Activated naive CD4-positive, alpha-beta T cell treated with anti-CD3 and anti-CD28 coated beads, Interleukin-2, amount 50 U/mL, for 24 hours (primary cell): ENCODE measurements around the gene JPT1.

ENCODE experiments used
- H3K27ac Mint-ChIP-seq: one replicate; pipeline ENCODE4 v1.8.0; 2021; ENCODE audit warnings: mild to moderate bottlenecking, mixed read lengths
- H3K27me3 Mint-ChIP-seq: one replicate; pipeline ENCODE4 v1.8.0; 2021; ENCODE audit warnings: mixed read lengths
- H3K36me3 Mint-ChIP-seq: one replicate; pipeline ENCODE4 v1.8.0; 2021; ENCODE audit warnings: mixed read lengths
- H3K4me1 Mint-ChIP-seq: one replicate; pipeline ENCODE4 v1.8.0; 2021; ENCODE audit warnings: mixed read lengths
- H3K4me3 Mint-ChIP-seq: one replicate; pipeline ENCODE4 v1.8.0; 2021; ENCODE audit warnings: mild to moderate bottlenecking, mixed read lengths
- H3K9me3 Mint-ChIP-seq: one replicate; pipeline ENCODE4 v1.8.0; 2021; ENCODE audit warnings: mixed read lengths

Gene JPT1

GRCh38 chr17:75087558-75088453, 66.5 kb downstream of the JPT1 start, which contains the start of gene SLC16A5:
TSS of gene SLC16A5 (plus strand) at chr17:75087954. CDS start at chr17:75093637, 5,683 bp downstream.
- Mint-ChIP-seq H3K36me3 (no peaks in the 10 kb centered on the region), H3K27ac (peak within 1 kb of the TSS; percentile 86), H3K9me3 (no peaks in the 10 kb centered on the region), H3K4me1 (peaks cover 59% of the 10 kb centered on the region), H3K4me3 (peak within 1 kb of the TSS; percentile 80), H3K27me3 (no peaks in the 10 kb centered on the region)

GRCh38 chr17:75087182-75087557, 67.1 kb downstream of the JPT1 start:
- Mint-ChIP-seq H3K27me3 (no peaks in the 10 kb centered on the region), H3K36me3 (no peaks in the 10 kb centered on the region), H3K9me3 (no peaks in the 10 kb centered on the region), H3K27ac (peak overlapping the region; percentile 3), H3K4me3 (peak overlapping the region; percentile 37), H3K4me1 (peaks cover 56% of the 10 kb centered on the region)

- H3K27ac Mint-ChIP-seq, result peak overlapping the region; percentile 3
- peaks cover 52% of the 10 kb centered on the region for H3K4me1 Mint-ChIP-seq
- H3K36me3 Mint-ChIP-seq, result no peaks in the 10 kb centered on the region
- H3K9me3 Mint-ChIP-seq, result no peaks in the 10 kb centered on the region
- H3K27me3 Mint-ChIP-seq, result no peaks in the 10 kb centered on the region
- H3K4me3 Mint-ChIP-seq, result peak overlapping the region; percentile 37
Measured at GRCh38 chr17:75086496-75087181, 67.7 kb downstream of the JPT1 start.
